Measurements from ENCODE around the gene LZTFL1.

Gene LZTFL1

GRCh38 chr3:45790596-45790995, 51.3 kb downstream of the LZTFL1 start:
- no peak for DNase-seq (ENCODE audit: extremely low read depth, insufficient read length)
- TF ChIP-seq CTCF (IDR thresholded peaks at IDR 0.05; ENCODE audit: insufficient read depth, low read length, poor library complexity, severe bottlenecking), result no peak
- Histone ChIP-seq H3K27me3 (replicated peaks; ENCODE audit: control insufficient read depth, insufficient read depth, low read length) (peaks cover 2% of the 10 kb centered on the region), H3K4me3 (replicated peaks; ENCODE audit: low read depth, low read length) (no peak overlapping the region), H3K36me3 (ENCODE audit: control insufficient read depth, insufficient read depth, low read length) (no peaks in the 10 kb centered on the region)

DNA sequence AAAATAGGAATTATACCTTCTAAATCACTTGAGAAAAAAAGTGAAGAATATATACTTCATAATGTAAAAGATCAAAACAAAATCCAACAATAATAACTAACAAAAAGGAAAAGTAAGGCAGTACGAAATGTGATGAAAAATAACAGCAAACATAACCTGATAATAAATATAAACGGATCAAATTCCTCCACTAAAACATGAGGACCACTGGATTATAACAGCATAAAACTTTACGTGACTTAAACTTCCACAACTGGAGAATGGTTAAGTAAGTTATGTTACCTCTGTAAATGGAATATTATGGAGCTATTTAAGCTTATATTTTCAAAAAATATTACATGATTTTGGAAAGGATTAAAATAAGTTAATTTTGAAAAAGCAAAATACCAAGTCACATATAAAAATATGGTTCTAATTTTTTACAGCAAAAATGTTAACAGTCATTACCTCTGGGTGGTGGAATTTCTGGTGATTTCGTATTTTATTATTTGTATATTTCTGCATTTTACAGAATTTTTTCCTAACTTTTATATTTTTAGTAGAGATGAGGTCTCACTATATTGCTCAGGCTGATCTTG, 52.6 kb downstream of the LZTFL1 start:
- H3K4me3 ChIP-seq (replicated peaks; ENCODE audit: low read depth, low read length), result no peak overlapping the region
- H3K27me3 ChIP-seq (replicated peaks; ENCODE audit: control insufficient read depth, insufficient read depth, low read length), result peaks cover 2% of the 10 kb centered on the region
- no peaks in the 10 kb centered on the region for H3K36me3 ChIP-seq (ENCODE audit: control insufficient read depth, insufficient read depth, low read length)
- no peak for DNase-seq (ENCODE audit: extremely low read depth, insufficient read length)
- no peak for TF ChIP-seq CTCF (IDR thresholded peaks at IDR 0.05; ENCODE audit: insufficient read depth, low read length, poor library complexity, severe bottlenecking)

DNA sequence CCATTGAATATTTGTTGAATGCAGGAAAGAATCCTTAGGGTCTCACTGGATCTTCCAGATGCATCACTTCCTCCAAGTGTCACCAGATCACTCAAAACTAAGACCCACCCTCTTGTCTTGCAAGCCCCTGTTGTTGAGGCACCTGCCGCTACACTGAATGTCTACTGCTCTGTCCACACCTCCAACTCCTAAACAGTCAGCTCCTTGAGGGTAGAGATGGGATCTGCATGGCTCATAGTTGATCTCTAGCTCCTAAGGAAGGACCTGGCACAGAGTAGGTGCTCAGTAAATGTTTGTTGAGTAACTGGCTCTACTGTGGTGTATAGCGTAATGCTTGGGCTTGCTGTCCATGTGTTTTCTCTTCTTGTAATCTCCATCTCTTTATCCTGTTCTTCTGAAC, 54.4 kb downstream of the LZTFL1 start:
- no peak for DNase-seq (ENCODE audit: extremely low read depth, insufficient read length)
- Histone ChIP-seq H3K27me3 (replicated peaks; ENCODE audit: control insufficient read depth, insufficient read depth, low read length) (no peaks in the 10 kb centered on the region; the same call in none of the 2 replicates), H3K36me3 (ENCODE audit: control insufficient read depth, insufficient read depth, low read length) (no peaks in the 10 kb centered on the region), H3K4me3 (replicated peaks; ENCODE audit: low read depth, low read length) (no peak overlapping the region)
- no peak for TF ChIP-seq CTCF (IDR thresholded peaks at IDR 0.05; ENCODE audit: insufficient read depth, low read length, poor library complexity, severe bottlenecking)

DNA sequence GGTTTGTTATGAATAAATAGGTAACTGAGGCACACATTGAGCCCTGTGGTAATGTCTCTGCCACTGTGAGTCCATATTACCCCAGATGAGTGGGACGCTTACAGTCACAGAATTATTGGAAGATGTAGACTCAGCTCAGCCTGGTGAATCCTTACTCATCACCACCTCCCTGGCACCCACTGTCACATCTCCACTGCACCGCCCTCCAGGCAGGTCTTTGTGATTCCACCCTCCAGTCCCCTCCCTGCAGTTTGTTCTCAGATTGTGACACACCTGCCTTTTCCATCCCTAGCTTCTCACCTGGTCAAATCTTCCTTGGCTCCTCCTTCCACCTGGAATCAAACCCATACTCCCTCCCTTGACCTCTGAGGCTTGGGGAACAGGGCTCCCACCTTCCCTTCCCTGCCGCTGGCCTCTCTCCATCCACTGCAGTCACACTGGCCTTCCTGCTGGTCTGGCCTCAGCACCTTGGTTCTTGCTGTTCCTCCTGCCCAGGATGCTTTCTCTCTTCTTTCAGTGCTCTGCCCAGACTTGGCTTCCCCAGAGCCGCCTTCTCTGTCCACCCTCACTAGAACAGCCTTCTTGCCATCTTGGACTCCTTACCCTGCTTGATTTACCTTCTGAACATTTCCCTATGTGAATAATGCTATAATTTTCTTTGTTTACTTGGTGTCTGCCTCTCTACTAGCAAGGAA, 55.0 kb downstream of the LZTFL1 start:
- Histone ChIP-seq H3K4me3 (replicated peaks; ENCODE audit: low read depth, low read length) (no peak overlapping the region), H3K36me3 (ENCODE audit: control insufficient read depth, insufficient read depth, low read length) (no peaks in the 10 kb centered on the region), H3K27me3 (replicated peaks; ENCODE audit: control insufficient read depth, insufficient read depth, low read length) (peaks cover 1% of the 10 kb centered on the region)
- DNase-seq (ENCODE audit: extremely low read depth, insufficient read length), result no peak
- no peak for TF ChIP-seq CTCF (IDR thresholded peaks at IDR 0.05; ENCODE audit: insufficient read depth, low read length, poor library complexity, severe bottlenecking)

DNA sequence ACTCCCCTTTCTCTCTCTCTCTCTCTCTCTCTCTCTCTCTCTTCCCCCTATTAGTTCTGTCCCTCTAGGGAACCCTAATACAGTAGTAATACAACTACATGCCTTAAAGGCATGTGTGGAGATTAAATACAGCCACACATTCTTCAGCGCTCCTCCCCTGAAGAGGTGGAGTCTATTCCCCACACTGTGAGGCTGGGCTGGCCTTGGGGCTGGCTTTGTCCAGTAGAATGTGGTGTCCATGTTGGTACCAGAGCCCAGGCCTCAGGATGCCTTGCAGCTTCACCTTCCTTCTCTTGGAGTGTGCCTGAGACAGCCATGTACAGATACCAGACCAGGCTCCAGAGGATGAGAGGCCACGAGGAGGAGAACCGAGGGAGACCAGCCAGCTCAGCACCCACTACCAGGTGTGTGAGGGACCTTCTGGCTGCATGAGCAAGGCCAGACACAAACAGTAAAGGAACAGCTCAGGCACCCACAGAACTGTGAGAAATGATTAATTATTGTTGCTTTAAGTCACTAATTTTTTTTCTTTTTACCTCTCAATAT, 56.2 kb downstream of the LZTFL1 start:
- no peaks in the 10 kb centered on the region for H3K36me3 ChIP-seq (ENCODE audit: control insufficient read depth, insufficient read depth, low read length)
- DNase-seq (ENCODE audit: extremely low read depth, insufficient read length), result no peak
- H3K27me3 ChIP-seq (replicated peaks; ENCODE audit: control insufficient read depth, insufficient read depth, low read length), result peaks cover 1% of the 10 kb centered on the region
- no peak for TF ChIP-seq CTCF (IDR thresholded peaks at IDR 0.05; ENCODE audit: insufficient read depth, low read length, poor library complexity, severe bottlenecking)
- no peak overlapping the region for H3K4me3 ChIP-seq (replicated peaks; ENCODE audit: low read depth, low read length)
